Measurements from ENCODE around the gene PWWP2B. TPM values are rescaled to one million over a fixed set of nuclear protein-coding genes. Genes with fewer than 3 reads are reported as not detected.

The PWWP2B gene
- polyA plus RNA-seq, 2 of the 4 experiments (the other 2 are of a cell fraction): 2.8 to 7.3 TPM

- TF ChIP-seq FOSB (CRISPR knock-in tag; IDR thresholded peaks at IDR 0.05): no peak
These were observed 5.8 kb downstream of the PWWP2B start (continued) for GRCh38 chr10:132402781-132403241.

DNA sequence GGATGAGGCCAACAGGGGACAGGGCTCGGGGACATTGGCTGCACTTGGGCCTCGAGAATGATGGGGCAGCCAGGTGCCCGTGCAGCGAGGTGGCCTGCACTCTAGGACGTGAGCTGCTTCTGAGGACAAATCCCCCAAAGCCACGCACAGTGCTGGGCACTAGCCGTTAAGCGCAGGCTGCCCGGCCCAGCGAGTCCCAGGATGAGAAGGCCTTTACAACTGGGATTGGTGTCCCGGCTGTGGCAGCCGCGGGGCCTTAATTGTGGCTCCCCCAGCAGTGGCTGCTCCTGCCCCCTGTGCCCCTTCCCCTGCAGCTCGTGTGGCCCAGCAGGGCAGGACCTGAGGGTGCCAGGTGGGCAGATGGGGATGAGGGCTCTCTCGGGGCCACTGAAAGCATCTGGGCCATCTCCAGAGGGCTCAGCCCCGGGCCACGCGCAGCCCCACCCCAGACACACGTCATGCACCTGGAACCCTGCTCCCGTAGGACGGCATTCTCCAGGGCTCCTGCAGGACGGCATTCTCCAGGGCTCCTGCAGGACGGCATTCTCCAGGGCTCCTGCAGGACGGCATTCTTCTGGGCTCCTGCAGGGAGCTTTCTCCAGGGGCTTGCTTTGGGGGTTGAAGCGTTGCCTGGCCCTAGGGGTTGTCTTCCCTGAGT is 6.6 kb downstream of the PWWP2B start:
- POLR2A ChIA-PET: no interaction called here
- no peak overlapping the region for H3K4me2 ChIP-seq
- peaks cover 7% of the 10 kb centered on the region for H3K4me1 ChIP-seq
- WGBS (ENCODE audit: missing lambda C conversion rate): 95% methylated on average over 17 of the region's 25 CpGs
- H3K4me3 ChIP-seq: no peak overlapping the region
- no peaks in the 10 kb centered on the region for H3K9me3 ChIP-seq
- ATAC-seq: no peak
- H3K27ac ChIP-seq: no peak overlapping the region
- CTCF ChIA-PET: interaction anchor here (1.8 to 2.0 kb wide), 2 partner anchors 8 to 43 kb away, joined by 5 read pairs; no protein-coding TSS in a partner anchor
- no peak for DNase-seq (ENCODE audit: low read depth in 1 of 2, low spot score in 1 of 2)
- TF ChIP-seq PHF8 (IDR thresholded peaks at IDR 0.05; ENCODE audit: borderline replicate concordance, low read depth) (no peak), CHD2 (IDR thresholded peaks at IDR 0.05; ENCODE audit: low read length, partially characterized antibody) (no peak)
- no peak for FAIRE-seq

- Histone ChIP-seq H3K4me3 (no peak overlapping the region), H3K4me2 (no peak overlapping the region), H3K4me1 (peaks cover 3% of the 10 kb centered on the region; the same call in 1 of the 3 replicates), H3K9me3 (no peaks in the 10 kb centered on the region), H3K27ac (no peak overlapping the region)
- ATAC-seq (no peak), FAIRE-seq (no peak), DNase-seq (ENCODE audit: low read depth in 1 of 2, low spot score in 1 of 2) (no peak)
- ChIA-PET POLR2A (no interaction called here), CTCF (no interaction called here)
- TF ChIP-seq ZFP36 (IDR thresholded peaks at IDR 0.05; ENCODE audit: borderline replicate concordance, partially characterized antibody) (no peak), NR3C1 (IDR thresholded peaks at IDR 0.05) (no peak), ZNF302 (CRISPR knock-in tag; IDR thresholded peaks at IDR 0.05) (no peak), MAFK (IDR thresholded peaks at IDR 0.05; ENCODE audit: partially characterized antibody) (no peak), RARB (CRISPR knock-in tag; IDR thresholded peaks at IDR 0.05) (no peak), NPAS2 (CRISPR knock-in tag; IDR thresholded peaks at IDR 0.05; ENCODE audit: borderline replicate concordance) (no peak), POLR2AphosphoS2 (conservative IDR thresholded peaks at IDR 0.05; ENCODE audit: low read length) (no peak), EHMT2 (IDR thresholded peaks at IDR 0.05; ENCODE audit: low read depth) (no peak)
- TF ChIP-seq, protein P1, sequence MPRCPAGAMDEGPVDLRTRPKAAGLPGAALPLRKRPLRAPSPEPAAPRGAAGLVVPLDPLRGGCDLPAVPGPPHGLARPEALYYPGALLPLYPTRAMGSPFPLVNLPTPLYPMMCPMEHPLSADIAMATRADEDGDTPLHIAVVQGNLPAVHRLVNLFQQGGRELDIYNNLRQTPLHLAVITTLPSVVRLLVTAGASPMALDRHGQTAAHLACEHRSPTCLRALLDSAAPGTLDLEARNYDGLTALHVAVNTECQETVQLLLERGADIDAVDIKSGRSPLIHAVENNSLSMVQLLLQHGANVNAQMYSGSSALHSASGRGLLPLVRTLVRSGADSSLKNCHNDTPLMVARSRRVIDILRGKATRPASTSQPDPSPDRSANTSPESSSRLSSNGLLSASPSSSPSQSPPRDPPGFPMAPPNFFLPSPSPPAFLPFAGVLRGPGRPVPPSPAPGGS (IDR thresholded peaks at IDR 0.05): no peak
- WGBS (ENCODE audit: missing lambda C conversion rate): 91% methylated on average over 19 of the region's 32 CpGs
These were observed 7.3 kb downstream of the PWWP2B start for GRCh38 chr10:132404169-132404880.

DNA sequence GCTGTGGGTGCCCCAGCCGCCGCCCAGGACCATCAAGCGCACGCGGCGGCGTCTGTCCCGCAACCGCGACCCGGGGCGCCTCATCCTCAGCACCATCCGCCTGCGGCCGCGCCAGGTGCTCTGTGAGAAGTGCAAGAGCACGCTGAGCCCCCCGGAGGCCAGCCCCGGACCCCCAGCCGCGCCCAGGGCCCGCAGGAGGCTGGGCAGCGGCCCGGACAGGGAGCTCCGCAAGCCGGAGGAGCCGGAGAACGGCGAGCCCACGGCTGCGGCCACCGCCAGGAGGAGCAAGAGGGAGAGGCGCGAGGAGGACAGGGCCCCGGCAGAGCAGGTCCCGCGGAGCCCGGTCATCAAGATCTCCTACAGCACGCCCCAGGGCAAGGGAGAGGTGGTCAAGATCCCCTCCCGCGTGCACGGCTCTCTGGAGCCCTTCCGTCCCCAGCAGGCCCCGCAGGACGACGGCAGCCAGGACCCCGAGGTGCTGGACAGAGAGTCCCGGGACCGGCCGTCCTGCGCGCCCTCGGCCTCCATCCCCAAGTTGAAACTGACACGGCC is 8.0 kb downstream of the PWWP2B start:
- CTCF ChIA-PET: no interaction called here
- POLR2A ChIA-PET: no interaction called here
- no peak for ATAC-seq

More for the DNA sequence above, 8.0 kb downstream of the PWWP2B start:
- H3K4me3 ChIP-seq: no peak overlapping the region
- no peak overlapping the region for H3K4me2 ChIP-seq
- TF ChIP-seq, protein P2, sequence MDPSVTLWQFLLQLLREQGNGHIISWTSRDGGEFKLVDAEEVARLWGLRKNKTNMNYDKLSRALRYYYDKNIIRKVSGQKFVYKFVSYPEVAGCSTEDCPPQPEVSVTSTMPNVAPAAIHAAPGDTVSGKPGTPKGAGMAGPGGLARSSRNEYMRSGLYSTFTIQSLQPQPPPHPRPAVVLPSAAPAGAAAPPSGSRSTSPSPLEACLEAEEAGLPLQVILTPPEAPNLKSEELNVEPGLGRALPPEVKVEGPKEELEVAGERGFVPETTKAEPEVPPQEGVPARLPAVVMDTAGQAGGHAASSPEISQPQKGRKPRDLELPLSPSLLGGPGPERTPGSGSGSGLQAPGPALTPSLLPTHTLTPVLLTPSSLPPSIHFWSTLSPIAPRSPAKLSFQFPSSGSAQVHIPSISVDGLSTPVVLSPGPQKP (IDR thresholded peaks at IDR 0.05; ENCODE audit: low read depth, low read length): no peak
- H3K4me1 ChIP-seq: peaks cover 3% of the 10 kb centered on the region; the same call in 1 of the 3 replicates
- no peak for DNase-seq (ENCODE audit: low read depth in 1 of 2, low spot score in 1 of 2)
- no peak for FAIRE-seq
- H3K9me3 ChIP-seq: no peaks in the 10 kb centered on the region
- 95% methylated on average over 26 of the region's 54 CpGs for WGBS (ENCODE audit: missing lambda C conversion rate)
- no peak overlapping the region for H3K27ac ChIP-seq
